ENCODE results near the gene ATP13A2.

ATP13A2 gene, protein sequence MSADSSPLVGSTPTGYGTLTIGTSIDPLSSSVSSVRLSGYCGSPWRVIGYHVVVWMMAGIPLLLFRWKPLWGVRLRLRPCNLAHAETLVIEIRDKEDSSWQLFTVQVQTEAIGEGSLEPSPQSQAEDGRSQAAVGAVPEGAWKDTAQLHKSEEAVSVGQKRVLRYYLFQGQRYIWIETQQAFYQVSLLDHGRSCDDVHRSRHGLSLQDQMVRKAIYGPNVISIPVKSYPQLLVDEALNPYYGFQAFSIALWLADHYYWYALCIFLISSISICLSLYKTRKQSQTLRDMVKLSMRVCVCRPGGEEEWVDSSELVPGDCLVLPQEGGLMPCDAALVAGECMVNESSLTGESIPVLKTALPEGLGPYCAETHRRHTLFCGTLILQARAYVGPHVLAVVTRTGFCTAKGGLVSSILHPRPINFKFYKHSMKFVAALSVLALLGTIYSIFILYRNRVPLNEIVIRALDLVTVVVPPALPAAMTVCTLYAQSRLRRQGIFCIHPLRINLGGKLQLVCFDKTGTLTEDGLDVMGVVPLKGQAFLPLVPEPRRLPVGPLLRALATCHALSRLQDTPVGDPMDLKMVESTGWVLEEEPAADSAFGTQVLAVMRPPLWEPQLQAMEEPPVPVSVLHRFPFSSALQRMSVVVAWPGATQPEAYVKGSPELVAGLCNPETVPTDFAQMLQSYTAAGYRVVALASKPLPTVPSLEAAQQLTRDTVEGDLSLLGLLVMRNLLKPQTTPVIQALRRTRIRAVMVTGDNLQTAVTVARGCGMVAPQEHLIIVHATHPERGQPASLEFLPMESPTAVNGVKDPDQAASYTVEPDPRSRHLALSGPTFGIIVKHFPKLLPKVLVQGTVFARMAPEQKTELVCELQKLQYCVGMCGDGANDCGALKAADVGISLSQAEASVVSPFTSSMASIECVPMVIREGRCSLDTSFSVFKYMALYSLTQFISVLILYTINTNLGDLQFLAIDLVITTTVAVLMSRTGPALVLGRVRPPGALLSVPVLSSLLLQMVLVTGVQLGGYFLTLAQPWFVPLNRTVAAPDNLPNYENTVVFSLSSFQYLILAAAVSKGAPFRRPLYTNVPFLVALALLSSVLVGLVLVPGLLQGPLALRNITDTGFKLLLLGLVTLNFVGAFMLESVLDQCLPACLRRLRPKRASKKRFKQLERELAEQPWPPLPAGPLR

DNA sequence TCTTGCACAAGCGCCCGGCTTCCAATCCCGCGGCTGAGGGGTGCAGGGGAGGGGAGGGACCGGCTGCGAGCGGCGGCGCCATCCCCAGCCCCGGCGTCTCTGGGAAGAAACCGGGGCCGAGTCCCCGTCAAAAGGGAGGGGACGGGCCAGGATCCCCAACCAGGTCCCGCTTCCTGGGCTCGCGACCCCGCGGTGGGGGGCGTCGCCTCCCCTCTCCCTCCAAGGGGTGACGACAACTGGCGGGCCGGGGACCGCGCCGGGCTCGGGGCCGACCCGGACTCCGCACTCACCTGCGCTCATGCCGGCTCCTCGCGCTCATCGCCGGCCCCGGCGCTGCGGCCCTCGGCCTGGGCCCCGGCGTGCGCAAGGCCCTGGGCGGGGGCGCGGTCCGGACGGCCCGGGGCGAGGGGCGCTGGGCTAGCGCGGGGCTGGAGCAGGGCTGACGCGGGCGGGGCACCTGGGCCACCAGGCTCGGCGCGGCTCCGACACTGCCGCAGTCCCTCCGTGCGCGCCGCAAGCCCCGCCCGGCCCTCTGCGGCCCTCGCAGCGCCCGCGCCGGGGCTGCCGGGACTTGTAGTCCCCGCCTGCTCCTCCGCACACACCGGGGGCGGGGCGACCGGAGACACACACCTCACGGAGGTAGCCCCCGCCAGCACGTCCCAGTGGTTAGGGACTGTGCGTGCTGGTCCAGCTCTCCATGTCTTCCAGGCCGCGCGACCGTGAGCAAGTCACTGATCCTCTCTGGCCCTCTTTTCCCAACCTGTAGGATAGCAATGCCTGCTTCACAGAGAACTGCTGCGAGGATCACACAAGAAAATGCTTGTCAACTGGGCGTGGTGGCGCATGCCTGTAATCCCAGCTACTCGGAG, at the start of gene ATP13A2:
TSS of gene ATP13A2 (minus strand) at position 490 of the 869 bp plus-strand sequence. CDS start at position 300, 190 bp downstream.
- peak; percentile 80 for DNase-seq (ENCODE audit: low spot score)

DNA sequence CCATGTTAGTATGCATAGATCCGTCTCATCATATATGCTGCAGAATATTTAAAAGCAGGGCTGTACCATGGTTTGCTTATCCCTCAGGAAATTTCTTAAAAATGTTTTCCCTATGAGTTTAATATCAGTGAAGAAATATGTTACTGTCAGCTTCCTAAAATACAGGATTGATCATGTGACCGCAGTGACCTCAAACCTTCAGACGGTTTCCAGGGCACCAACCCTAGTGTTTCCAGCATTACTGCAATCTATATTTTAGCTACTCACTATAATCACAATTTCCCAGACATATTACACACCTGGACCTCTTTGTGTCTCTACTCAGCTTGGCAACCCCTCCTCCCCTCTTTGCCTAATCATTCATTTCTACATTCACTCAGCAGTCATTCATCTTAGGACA, 49.8 kb upstream of the ATP13A2 start:
- DNase-seq (ENCODE audit: low spot score): no peak

DNA sequence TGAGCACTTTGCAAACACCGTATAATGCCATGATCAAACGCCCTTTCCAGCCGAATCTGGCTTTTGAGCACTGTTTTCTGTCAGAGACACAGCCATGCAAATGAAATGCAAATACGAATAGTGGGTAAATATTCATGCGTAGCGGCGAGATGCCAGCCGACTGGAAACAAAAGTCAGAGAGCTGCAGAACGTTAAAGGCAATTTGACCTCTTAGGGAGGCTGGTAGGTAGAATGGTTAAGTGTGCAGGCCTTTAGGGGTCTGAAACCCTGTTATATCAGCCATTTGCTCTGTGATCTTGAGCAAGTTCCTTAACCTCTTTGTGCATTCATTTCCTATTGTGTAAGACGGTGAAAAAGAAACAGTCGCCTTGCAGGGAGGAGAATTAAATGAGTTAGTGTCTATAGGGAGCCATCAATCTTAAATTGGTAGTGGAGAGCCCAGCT, 48.6 kb upstream of the ATP13A2 start:
- no peak for DNase-seq (ENCODE audit: low spot score)

DNA sequence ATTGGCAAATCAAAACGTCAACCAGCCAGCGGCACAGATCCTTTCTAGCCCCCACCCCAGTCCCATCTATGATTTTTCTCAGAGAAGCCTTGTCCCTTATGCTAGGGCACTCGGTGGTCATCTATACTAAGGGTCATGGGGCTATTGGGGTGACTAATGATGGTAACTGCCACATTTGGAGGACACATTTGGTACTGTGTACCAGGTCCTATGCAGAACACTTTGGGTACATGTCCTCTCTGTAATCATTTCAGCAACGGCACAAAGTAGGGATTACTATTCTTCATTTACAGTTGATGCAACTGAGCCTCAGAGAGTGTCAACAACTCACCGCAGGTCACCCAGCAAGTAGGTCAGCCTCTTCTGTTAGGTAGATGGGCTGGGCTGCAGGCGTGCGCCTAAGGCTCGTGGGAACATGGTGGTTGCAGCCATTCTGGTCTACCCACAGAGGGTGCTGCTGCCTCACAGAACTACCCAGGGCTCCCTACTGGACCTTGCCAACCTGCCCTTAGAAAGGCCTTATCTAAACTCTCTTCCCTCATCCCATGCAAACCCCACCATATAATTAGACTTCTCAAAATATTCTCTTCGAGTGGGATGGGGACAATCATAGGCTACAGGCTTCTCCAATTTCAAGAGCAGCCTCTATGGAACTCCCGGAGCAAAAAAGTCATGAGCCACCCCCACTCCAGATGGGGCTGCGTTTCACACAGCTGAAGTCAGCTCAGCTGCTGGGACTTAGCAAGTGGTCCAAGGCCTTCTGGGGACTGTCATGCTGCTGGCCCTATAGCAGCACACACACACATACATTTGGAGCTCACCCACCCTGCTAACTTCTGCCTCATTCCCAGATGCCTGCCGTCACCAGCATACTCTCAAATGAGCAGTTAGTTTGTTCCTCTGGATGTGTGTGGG, 47.9 kb upstream of the ATP13A2 start:
- peak; percentile 84 for DNase-seq (ENCODE audit: low spot score)

DNA sequence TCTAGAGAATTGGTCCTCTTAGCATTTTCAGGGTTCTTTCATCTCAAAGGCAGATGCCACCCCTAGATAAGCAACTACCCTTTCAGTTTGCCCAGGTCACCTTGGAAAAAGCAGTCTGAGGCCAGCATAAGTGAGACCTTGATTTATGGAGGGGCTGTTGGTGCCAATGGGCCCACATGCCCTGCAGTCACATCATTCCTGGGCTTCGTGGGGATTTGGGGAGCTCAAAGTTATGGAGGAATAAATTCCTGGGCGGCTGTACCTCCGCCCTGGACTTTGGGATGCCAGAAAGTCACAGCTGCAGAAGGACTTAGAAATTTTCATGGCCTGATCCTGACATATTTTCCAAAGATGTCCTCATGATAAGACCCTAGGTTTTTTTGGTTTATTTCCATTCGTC, 44.8 kb upstream of the ATP13A2 start:
- DNase-seq (ENCODE audit: low spot score): no peak

DNA sequence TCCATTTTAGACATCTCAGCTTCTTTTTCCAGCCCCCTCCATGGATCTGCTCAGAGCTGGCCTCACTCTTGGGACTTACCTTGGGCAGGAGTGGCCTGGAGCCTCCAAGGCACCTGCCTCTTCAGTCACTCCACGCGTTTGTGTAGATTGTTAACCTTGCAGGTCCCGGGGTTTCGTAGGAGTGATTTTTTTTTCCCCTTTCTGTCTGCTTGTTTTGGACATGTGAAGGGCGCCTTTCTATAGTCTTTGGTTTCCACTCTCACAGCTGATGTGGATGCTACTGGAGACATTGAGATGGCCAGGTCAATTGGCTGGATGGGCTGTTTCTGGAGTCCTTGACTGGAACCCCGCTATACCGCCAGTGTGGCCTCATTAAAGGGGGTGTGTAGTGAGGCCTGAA, 44.1 kb upstream of the ATP13A2 start:
- DNase-seq (ENCODE audit: low spot score): no peak

DNA sequence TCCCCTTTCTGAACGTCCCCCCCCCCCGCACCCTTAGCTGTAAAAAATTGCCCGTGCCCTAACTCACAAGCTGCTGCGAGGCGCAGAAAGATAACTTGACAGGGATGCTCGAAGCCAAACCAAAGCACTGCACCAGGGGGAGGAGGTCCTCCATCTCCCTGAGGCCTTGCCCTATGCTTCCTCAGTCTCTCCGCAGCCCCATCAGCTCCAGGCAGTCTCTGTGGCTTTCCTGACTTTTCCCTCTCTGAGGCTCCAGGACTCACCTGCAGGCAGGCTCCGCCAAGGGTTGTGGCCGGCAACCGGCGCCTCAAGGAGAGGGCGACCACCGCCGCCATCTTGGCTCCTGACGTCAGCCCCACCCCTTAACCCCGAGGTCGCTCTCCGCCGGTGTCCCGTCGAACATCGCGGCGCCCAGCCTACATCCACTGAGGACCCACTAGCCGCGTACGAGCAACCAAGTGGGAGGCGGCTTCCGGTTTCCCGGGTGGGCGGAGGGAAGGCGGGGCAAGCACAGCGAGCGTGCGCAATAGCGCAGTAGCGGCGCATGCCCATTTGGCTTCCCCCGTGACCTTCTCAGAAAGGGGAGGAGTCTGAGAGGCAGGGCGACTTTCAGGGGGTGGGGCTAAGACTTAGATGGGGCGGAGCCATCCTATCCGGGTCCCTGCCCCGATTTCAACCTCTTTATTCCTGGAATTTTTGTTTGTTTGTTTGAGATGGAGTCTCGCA, 42.1 kb upstream of the ATP13A2 start, which contains the start of gene SDHB:
TSS of gene SDHB (minus strand) at position 348 of the 726 bp plus-strand sequence. CDS start at position 335, 13 bp downstream.
- DNase-seq (ENCODE audit: low spot score): peak; percentile 100

DNA sequence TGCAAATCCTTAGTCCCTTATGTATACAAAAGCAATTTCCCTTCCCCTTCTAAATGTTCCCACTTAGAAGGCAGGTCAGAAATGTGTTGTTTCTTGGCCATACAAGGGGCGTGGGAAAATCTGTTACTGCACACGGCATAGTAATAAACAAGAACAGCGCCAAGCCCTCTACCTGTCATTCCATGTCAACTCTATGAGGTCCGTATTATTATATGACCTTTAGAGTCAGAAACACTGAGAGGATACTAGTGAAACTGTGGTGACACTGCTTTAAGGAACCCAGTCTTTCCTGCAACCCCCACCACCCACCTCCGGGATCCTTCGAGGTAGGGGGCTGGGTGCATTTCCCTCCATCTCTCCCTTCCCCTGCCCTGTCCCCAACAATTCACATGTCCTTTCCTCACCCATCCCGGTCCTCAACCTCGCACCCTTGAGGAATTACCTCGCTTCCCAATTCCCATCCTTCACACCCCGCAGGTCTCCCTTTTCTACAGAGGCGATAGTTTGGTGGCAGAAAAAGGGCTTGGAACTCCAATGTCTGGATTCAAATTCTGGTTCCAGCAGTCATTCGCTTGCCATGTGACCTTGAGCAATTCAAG, 41.5 kb upstream of the ATP13A2 start:
- no peak for DNase-seq (ENCODE audit: low spot score)

DNA sequence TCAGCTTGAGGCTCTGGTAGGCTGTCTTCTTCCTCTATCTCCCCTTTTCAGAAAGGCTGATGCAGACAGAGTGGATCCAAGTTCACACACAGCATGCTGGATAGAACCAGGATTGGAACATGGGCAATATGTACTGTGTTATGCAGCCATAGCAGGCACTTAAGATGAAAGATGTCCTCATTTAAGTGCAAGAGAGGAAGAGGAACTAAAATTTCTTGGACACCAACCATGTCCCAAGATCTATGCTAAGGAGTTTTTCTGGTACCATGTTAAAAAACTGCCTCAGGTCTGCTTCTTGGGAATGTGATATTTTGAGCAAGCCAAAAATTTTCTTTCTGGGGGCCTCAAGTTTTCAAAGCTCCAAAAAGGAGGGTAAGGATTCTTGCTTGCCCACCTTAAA, 40.9 kb upstream of the ATP13A2 start:
- no peak for DNase-seq (ENCODE audit: low spot score)

DNA sequence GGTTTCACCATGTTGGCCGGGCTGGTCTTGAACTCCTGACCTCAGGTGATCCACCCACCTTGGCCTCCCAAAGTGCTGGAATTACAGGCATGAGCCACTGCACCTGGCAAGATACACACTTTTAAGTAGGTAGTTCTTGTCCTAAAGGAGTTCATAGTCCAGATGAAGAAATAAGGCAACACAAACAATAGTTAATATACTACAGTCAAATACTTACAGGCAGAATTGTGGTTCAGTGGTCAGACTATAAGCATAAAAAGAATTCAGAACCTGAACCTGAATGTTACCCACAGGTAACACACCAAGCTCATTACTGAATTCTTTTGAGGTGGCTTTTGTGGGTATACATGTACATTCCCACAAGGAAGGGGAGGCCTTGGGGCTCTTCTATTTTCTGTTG, 40.3 kb upstream of the ATP13A2 start:
- DNase-seq (ENCODE audit: low spot score): no peak

DNA sequence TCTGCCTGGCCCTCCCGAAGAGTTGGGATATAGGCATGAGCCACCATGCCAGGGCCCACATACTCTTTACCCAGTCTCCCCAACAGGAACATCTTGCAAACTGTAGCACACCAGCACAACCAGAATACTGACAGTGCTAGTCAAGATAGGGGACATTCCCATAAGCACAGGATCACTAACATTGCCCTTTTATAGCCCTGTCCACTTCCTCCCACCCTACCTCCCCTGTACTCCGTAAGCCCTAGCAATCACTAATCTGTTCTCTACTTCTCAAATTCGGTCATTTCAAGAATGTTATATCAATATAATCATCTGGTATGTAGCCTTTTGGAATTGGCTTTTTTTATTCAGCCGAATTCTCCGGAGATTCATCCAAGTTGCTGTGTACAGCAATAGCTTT, 36.2 kb upstream of the ATP13A2 start:
- no peak for DNase-seq (ENCODE audit: low spot score)

DNA sequence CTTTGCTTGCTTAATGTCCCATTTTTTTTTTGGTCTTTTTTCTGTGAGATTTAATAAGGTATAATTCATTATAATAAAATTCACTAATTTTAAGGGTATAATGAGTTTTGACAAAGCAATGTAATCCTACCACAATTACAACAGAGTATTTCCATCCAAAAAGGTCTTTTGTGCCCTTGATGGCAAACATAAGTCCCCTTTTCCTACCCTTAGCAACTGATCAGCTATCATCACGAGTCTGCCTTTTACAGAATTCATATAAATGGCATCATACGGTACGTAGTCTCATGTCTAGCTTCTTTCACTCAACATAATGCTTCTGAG, 34.6 kb upstream of the ATP13A2 start:
- no peak for DNase-seq (ENCODE audit: low spot score)

DNA sequence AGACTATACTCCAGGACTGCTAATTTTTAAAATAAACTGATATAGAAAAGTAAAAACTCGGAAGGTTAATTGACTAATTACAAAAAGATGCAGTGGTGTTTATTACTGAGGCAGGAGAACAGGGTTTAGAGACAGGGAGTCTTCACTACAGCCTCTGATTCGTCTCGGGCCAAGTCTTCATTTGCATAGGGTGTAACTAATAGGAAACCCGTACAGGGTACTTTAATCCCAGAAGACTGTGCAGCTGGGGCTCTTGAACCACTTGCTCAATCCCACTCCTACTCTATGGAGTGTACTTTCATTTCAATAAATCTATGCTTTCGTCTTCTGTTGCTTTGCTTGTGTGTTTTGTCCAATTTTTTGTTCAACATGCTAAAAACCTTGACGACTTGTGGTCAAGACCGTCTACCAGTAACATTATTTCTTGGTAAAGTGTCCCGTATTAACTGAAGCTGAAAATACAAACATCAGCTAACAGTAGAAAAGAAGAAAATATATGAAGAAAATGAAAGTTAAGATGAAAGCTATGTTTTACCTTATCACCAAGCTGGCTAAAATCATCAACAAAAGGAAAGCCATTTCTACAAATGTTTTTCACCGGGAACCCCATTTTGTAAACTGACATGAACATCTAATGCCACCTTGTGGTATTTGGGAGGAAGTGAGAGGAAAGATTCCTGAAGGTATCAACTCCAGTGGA, 34.1 kb upstream of the ATP13A2 start:
- DNase-seq (ENCODE audit: low spot score): peak; percentile 75

DNA sequence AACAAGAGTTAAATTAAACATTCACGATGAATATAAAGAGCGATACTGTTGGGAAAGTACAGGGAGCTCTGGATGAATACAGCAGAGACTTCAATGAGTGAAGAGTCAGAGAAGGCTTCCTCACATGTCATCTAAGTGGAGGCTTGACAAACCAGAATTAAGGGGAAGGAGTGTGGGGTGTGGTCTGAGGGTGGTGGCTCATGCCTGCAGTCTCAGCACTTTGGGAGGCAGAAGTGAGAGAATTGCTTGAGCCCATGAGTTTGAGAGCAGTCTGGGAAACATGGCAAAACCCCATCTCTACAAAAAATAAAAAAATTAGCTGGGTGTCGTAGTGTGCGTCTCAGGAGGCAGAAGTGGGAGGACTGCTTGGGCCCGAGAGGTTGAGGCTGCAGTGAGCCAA, 33.4 kb upstream of the ATP13A2 start:
- no peak for DNase-seq (ENCODE audit: low spot score)

DNA sequence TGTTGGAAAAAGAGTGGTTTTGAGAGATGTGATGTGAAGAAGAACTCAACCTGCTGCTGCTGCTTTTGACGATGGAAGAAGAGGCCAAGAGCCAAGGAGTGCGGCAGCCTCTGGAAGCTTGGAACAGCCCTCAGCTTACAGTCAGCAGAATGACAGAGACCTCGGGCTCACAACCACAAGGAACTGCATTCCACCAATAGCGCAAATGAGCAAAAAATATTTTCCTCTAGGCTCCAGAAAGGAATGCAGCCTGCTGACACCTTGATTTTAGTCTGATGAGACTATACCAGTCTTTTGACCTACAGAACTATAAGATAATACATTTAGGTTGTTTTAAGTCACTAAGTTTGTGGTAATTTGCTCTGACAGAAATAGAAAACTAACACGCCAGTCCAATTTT, 31.9 kb upstream of the ATP13A2 start:
- DNase-seq (ENCODE audit: low spot score): no peak

DNA sequence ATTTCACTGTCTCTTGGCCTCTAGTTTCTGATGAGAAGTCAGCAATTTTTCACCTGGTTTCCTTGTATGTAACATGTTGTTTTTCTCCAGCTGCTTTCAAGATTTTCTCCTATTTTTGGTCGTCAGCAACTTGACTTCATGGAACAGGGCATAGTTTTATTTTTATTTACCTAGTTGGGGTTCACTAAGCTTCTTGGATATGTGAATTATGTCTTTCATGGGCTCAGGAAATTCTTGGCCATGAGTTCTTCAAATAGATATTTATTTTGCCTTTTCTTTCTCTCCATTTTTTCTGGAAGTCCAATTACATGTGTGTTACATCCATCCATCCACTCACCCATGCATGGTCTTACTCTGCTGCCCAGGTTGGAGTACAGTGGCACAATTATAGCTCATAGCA, 28.4 kb upstream of the ATP13A2 start:
- no peak for DNase-seq (ENCODE audit: low spot score)

DNA sequence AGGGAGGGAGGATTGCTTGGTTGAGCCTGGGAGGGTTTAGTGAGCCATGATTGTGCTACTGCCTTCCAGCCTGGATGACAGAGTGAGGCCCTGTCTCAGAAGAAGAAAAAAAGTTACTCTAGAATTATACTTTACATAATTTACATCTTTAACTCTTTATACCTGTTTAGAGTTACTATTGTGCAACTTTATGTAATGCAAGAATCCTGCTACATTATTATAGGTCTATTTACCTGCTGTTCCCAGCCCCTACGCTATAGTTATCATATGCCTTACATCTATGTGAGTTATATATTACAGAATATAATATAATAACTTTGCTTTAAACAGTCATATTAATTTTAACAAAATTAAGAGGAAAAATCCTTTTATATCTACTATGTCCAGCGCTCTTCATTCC, 27.8 kb upstream of the ATP13A2 start:
- no peak for DNase-seq (ENCODE audit: low spot score)

DNA sequence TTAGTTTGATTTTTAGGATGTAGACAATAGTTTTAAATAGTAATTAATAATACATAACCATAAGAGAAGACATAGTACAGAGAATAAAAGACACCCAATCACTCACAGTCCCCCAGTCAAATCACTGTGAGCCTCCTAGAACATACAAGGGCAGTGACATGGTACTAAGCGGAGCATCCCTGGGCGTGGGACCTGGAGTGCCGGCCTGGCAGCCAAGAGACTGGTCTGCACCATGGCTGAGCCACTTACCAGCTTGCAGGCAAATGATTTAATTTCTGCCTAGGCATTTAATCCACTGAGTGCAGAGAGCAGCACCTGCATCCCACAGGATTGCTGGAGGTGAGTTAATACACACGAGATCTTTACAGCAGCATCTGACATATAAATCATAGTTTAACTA, 21.8 kb upstream of the ATP13A2 start:
- no peak for DNase-seq (ENCODE audit: low spot score)

DNA sequence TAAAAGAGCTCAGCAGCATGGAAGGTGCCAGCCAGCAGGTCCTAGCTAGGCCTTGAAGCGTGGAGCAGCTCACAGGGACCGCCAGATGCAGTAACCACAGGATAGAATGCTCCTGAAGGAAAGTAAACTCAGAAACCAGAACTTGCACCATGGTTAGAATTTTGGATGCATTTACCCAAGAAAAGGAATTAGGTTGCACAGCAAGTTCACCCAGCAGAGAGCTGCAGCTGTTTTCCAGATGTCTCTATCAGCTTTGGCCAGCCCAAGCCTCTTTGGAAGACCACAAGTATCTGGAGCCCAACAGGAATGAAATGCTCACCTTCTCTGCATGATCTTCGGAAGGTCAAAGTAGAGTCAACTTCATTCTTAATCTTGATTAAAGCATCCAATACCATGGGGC, 21.0 kb upstream of the ATP13A2 start:
- DNase-seq (ENCODE audit: low spot score): no peak

Data from AG08395 (cell line).